H1 (cell line): Measurements from ENCODE around the gene CUBN. TPM values are rescaled to one million over a fixed set of nuclear protein-coding genes. Genes with fewer than 3 reads are reported as not detected.

Source experiments
- CBX5 ChIP-seq: fragments of 300-800, 300-1000 bp; sonication (generic); IDR thresholded peaks from 2 replicates; pipeline ENCODE4 v1.7.1; 2016; ENCODE audit warnings: antibody characterized with exemption, low read length, low read depth
- CHD2 ChIP-seq: IDR thresholded peaks from 2 replicates; pipeline ENCODE4 v1.6.1; 2012; ENCODE audit warnings: low read length, improper control_type of control experiment
- CTBP2 ChIP-seq: IDR thresholded peaks from 2 replicates; pipeline ENCODE4 v1.7.0; 2011; ENCODE audit warnings: borderline replicate concordance, mild to moderate bottlenecking, moderate library complexity, mixed read lengths, low read length; ENCODE audit not compliant: insufficient read depth, insufficient read length
- KDM1A ChIP-seq: fragments of 200-600, 300-600 bp; sonication (generic); IDR thresholded peaks from 2 replicates; pipeline ENCODE4 v1.7.1; 2016; ENCODE audit warnings: mild to moderate bottlenecking, low read length, borderline replicate concordance
- KDM5A ChIP-seq: fragments of 200-600 bp; IDR thresholded peaks from 2 replicates; pipeline ENCODE4 v1.7.1; 2012; ENCODE audit warnings: mild to moderate bottlenecking, low read length, inconsistent platforms, mixed read lengths
- MAFK ChIP-seq: IDR thresholded peaks from 2 replicates; pipeline ENCODE4 v1.6.1; 2012; ENCODE audit warnings: low read depth, mild to moderate bottlenecking, improper control_type of control experiment, low read length
- SUZ12 ChIP-seq: fragments of 200-600 bp; sonication (generic); IDR thresholded peaks from 2 replicates; pipeline ENCODE4 v1.6.1; 2012; ENCODE audit warnings: mild to moderate bottlenecking, inconsistent platforms, low read length, moderate library complexity, mixed read lengths
- polyA plus RNA-seq, 7 experiments: library from polyadenylated mRNA; depleted of rRNA in 3 of 7; stranded (reverse) in 5 of 7; unstranded in 2 of 7; fragments of >200 nt in 5 of 7; fragments of 200-250 nt in 2 of 7; gene quantifications; 1 replicate in 5 of 7; 2 replicates in 1 of 7; 4 replicates in 1 of 7; pipeline versions ENCODE4 v1.2.1 to v1.2.3, GENCODE V29; 2011 to 2013; ENCODE audit warnings: missing spikeins in 2 of 7, mixed read lengths in 2 of 7
- total RNA-seq: library from RNA; stranded (reverse); fragmentation: NEBNext Ultra II Directional; extraction: Animal tissue kit (Norgen Biotek cat#: 25700); gene quantifications from 2 replicates; pipeline ENCODE4 v1.2.1, GENCODE V29; 2021

Gene CUBN
- total and polyA plus RNA-seq, 2 of the 8 experiments (the other 6 are each of a cell fraction or from before 2014, with no cell fraction given), result 0.04 to 0.08 TPM

DNA sequence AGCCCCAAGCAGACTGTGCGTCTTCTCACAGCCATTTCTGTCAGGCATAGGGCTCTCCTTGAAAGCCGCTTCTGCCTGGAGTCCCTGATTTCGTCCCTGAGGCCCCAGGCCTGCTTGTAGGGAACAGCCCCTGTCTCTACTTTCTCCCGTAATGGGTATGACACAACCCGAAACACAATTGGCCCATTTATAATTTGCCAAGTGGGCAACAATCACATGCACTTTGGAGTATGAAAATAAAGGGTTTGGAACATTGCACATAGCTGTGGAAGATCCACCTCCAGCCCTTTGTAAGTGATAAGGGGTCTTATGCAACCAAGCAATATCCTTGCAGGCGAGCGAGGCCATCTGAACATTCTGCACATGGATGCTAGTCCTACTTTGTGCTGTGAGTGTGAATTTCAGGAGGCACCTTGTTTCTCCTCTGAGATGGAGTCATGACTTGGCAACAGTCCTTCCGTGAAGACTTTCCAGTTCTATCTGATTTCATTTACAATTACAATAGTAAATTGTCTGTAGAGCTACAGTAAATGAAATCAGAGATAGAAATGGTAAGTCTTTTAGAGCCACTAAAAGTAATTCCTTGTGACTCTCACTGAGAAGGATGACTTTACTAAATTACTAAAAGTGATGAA lies 141.5 kb downstream of the CUBN start (continued):
- TF ChIP-seq KDM1A (no peak), MAFK (no peak), KDM5A (no peak), CTBP2 (no peak), CHD2 (no peak), CBX5 (no peak), SUZ12 (no peak)
